Trophoblast cell (in vitro differentiated cells and primary cell): ENCODE results near the gene MRPL3.

Source experiments
- DNase-seq, 2 donors: peaks; one replicate each; pipeline ENCODE4 v3.0.0-alpha.2; 2016
- H2AFZ ChIP-seq: 2 replicates; pipeline ENCODE4 v1.6.1; 2013; ENCODE audit warnings: low read length, moderate library complexity, mild to moderate bottlenecking; ENCODE audit not compliant: insufficient read depth, poor library complexity
- H2AK5ac ChIP-seq: 2 replicates; pipeline ENCODE4 v1.6.1; 2013; ENCODE audit warnings: mild to moderate bottlenecking, low read length
- H2BK120ac ChIP-seq: 2 replicates; pipeline ENCODE4 v1.6.1; 2013; ENCODE audit warnings: low read length, mild to moderate bottlenecking, moderate library complexity; ENCODE audit not compliant: insufficient read depth, poor library complexity
- H2BK12ac ChIP-seq: 2 replicates; pipeline ENCODE4 v1.6.1; 2013; ENCODE audit warnings: mild to moderate bottlenecking, low read length, moderate library complexity
- H2BK5ac ChIP-seq: 2 replicates; pipeline ENCODE4 v1.6.1; 2013; ENCODE audit warnings: low read length, low read depth, moderate library complexity, mild to moderate bottlenecking; ENCODE audit not compliant: poor library complexity
- H3K14ac ChIP-seq: 2 replicates; pipeline ENCODE4 v1.6.1; 2013; ENCODE audit warnings: mild to moderate bottlenecking, low read length
- H3K18ac ChIP-seq: 2 replicates; pipeline ENCODE4 v1.6.1; 2013; ENCODE audit warnings: mild to moderate bottlenecking, low read length
- H3K23ac ChIP-seq: 2 replicates; pipeline ENCODE4 v1.6.1; 2013; ENCODE audit warnings: low read length
- H3K27ac ChIP-seq: 2 replicates; pipeline ENCODE4 v1.5.1; 2013; ENCODE audit warnings: low read depth, mild to moderate bottlenecking, inconsistent platforms, low read length, moderate library complexity
- H3K27me3 ChIP-seq: 2 replicates; pipeline ENCODE4 v1.6.1; 2013; ENCODE audit warnings: inconsistent platforms, mild to moderate bottlenecking, low read length, moderate library complexity; ENCODE audit not compliant: insufficient read depth
- H3K36me3 ChIP-seq, 2 experiments: 1 replicate in 1 of 2; 2 replicates in 1 of 2; pipeline ENCODE4 v1.6.1; 2013; ENCODE audit warnings: low read length in 2 of 2, mild to moderate bottlenecking in 2 of 2, moderate library complexity in 1 of 2; ENCODE audit not compliant: insufficient read depth in 2 of 2, control insufficient read depth in 1 of 2
- H3K4ac ChIP-seq: 2 replicates; pipeline ENCODE4 v1.6.1; 2013; ENCODE audit warnings: low read depth, mild to moderate bottlenecking, low read length, moderate library complexity
- H3K4me1 ChIP-seq, 2 experiments: 1 replicate in 1 of 2; 2 replicates in 1 of 2; pipeline ENCODE4 v1.6.1; 2013; ENCODE audit warnings: low read length in 2 of 2, mild to moderate bottlenecking in 2 of 2, moderate library complexity in 1 of 2; ENCODE audit not compliant: insufficient read depth in 2 of 2, control insufficient read depth in 1 of 2
- H3K4me2 ChIP-seq: 2 replicates; pipeline ENCODE4 v1.6.1; 2013; ENCODE audit warnings: inconsistent platforms, mild to moderate bottlenecking, low read length, moderate library complexity
- H3K4me3 ChIP-seq: 2 replicates; pipeline ENCODE4 v1.5.1; 2013; ENCODE audit warnings: mild to moderate bottlenecking, low read depth, low read length, inconsistent platforms
- H3K79me1 ChIP-seq: one replicate; pipeline ENCODE4 v1.6.1; 2013; ENCODE audit warnings: low read length
- H3K79me2 ChIP-seq: 2 replicates; pipeline ENCODE4 v1.6.1; 2013; ENCODE audit warnings: low read length, mild to moderate bottlenecking; ENCODE audit not compliant: control insufficient read depth, insufficient read depth, poor library complexity
- H3K9ac ChIP-seq: 2 replicates; pipeline ENCODE4 v1.6.1; 2013; ENCODE audit warnings: mild to moderate bottlenecking, low read length
- H3K9me3 ChIP-seq: 2 replicates; pipeline ENCODE4 v1.6.1; 2013; ENCODE audit warnings: low read depth, mild to moderate bottlenecking, control low read depth, inconsistent platforms, low read length; ENCODE audit not compliant: insufficient read depth
- H4K12ac ChIP-seq: 2 replicates; pipeline ENCODE4 v1.6.1; 2013; ENCODE audit warnings: low read depth, mild to moderate bottlenecking, low read length, moderate library complexity
- H4K8ac ChIP-seq: 2 replicates; pipeline ENCODE4 v1.6.1; 2013; ENCODE audit warnings: low read depth, mild to moderate bottlenecking, low read length, moderate library complexity
- H4K91ac ChIP-seq: one replicate; pipeline ENCODE4 v1.6.1; 2013; ENCODE audit warnings: low read depth, mild to moderate bottlenecking, low read length, moderate library complexity
- WGBS: extraction: QIAGEN DNeasy Blood & Tissue Kit; methylation state at CpG from one replicate; pipeline ENCODE4 v1.1.7; 2013; ENCODE audit warnings: missing lambda C conversion rate; ENCODE audit not compliant: insufficient read length, insufficient coverage; ENCODE audit errors: extremely low coverage; 5-methylcytosine and 5-hydroxymethylcytosine counted together

MRPL3 gene

DNA sequence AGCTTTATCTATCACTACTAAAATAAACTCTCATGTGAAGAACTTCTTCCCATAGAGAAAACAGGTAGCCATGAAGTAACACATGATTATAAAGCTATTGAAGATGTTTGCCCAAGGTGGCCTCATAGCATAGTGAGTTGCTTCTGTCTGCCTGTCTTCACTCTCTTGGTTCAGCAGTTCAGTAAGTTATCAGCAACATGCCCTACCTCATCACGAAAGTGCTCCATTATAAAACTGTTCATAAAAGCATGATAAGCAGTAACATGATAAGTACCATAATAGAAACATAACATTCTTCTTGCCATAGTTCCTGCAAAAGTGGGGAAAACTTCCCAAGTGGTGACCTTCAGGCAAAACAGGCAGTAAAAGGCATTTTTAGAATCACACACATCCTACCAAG, 45.6 kb downstream of the MRPL3 start:
- Histone ChIP-seq H2BK120ac (no peak overlapping the region), H3K27ac (no peak overlapping the region), H3K27me3 (no peaks in the 10 kb centered on the region), H2BK5ac (no peak overlapping the region), H3K36me3 (peaks cover 3% of the 10 kb centered on the region in 2 experiments), H2AFZ (no peak overlapping the region), H3K4me2 (no peak overlapping the region), H3K9ac (no peak overlapping the region), H3K9me3 (no peaks in the 10 kb centered on the region), H3K4ac (no peak overlapping the region), H4K8ac (no peak overlapping the region), H2BK12ac (no peak overlapping the region), H3K79me2 (no peaks in the 10 kb centered on the region), H3K79me1 (no peaks in the 10 kb centered on the region), H4K91ac (no peak overlapping the region), H3K23ac (no peak overlapping the region), H2AK5ac (no peak overlapping the region), H4K12ac (no peak overlapping the region), H3K18ac (no peak overlapping the region), H3K14ac (no peak overlapping the region), H3K4me3 (no peak overlapping the region), H3K4me1 (no peaks in the 10 kb centered on the region)
- WGBS = no CpG with 5 or more reads among the region's 1 CpG
- no peak for DNase-seq

- H2BK120ac ChIP-seq = no peak overlapping the region
- H3K79me2 ChIP-seq = no peaks in the 10 kb centered on the region
- no peak overlapping the region for H3K23ac ChIP-seq
- no peak overlapping the region for H3K4ac ChIP-seq
- no peak overlapping the region for H3K14ac ChIP-seq
- no peaks in the 10 kb centered on the region for H3K79me1 ChIP-seq
- no peak overlapping the region for H2BK5ac ChIP-seq
- no peaks in the 10 kb centered on the region for H3K27me3 ChIP-seq
- no peak overlapping the region for H4K8ac ChIP-seq
- H3K4me3 ChIP-seq = no peak overlapping the region
- H2AK5ac ChIP-seq = no peak overlapping the region
- no peaks in the 10 kb centered on the region for H3K36me3 ChIP-seq
- no peak overlapping the region for H3K18ac ChIP-seq
- peak in 1 of 2 donors; percentile 7 for DNase-seq
- H3K27ac ChIP-seq = no peak overlapping the region
- no peak overlapping the region for H4K12ac ChIP-seq
- H4K91ac ChIP-seq = no peak overlapping the region
- no peak overlapping the region for H3K4me2 ChIP-seq
- H3K9me3 ChIP-seq = no peaks in the 10 kb centered on the region
- no peak overlapping the region for H3K9ac ChIP-seq
- H2AFZ ChIP-seq = no peak overlapping the region
- H2BK12ac ChIP-seq = no peak overlapping the region
- no peaks in the 10 kb centered on the region for H3K4me1 ChIP-seq
These were observed 48.3 kb downstream of the MRPL3 start for GRCh38 chr3:131454501-131454900.

DNA sequence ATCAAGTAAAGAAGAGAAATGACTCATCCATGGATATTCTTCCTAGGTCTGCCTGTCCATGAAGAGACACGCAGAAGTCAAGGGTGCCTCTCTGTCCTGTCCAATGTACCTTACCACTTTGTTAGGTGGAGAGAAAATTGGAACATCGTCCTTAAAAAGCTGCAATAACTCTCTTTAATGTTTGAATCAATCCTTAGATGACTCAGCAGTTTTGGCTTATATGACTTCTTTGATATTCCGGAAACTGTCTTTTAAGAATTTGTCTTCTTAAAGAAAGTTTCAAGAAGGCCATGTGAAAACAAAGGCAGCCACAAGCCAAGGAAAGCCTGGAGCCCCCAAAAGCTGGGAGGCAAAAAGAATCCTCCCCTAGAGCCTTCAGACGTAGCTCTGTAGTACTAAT, 49.2 kb downstream of the MRPL3 start:
- Histone ChIP-seq H3K18ac (no peak overlapping the region), H4K8ac (no peak overlapping the region), H4K91ac (no peak overlapping the region), H3K9ac (no peak overlapping the region), H3K4me3 (no peak overlapping the region), H3K23ac (no peak overlapping the region), H2AK5ac (no peak overlapping the region), H3K4ac (no peak overlapping the region), H3K36me3 (no peaks in the 10 kb centered on the region), H3K27ac (no peak overlapping the region), H2BK5ac (no peak overlapping the region), H3K4me1 (no peaks in the 10 kb centered on the region), H2BK120ac (no peak overlapping the region), H2AFZ (no peak overlapping the region), H3K9me3 (no peaks in the 10 kb centered on the region), H2BK12ac (no peak overlapping the region), H3K14ac (no peak overlapping the region), H3K79me2 (no peaks in the 10 kb centered on the region), H3K27me3 (no peaks in the 10 kb centered on the region), H4K12ac (no peak overlapping the region), H3K4me2 (no peak overlapping the region), H3K79me1 (no peaks in the 10 kb centered on the region)
- no CpG with 5 or more reads among the region's 4 CpGs for WGBS
- no peak for DNase-seq

- Histone ChIP-seq H4K8ac (no peak overlapping the region), H4K12ac (no peak overlapping the region), H3K4ac (no peak overlapping the region), H3K18ac (no peak overlapping the region), H3K36me3 (no peaks in the 10 kb centered on the region), H2AFZ (no peak overlapping the region), H3K79me1 (no peaks in the 10 kb centered on the region), H2BK5ac (no peak overlapping the region), H3K4me2 (no peak overlapping the region), H4K91ac (no peak overlapping the region), H3K79me2 (no peaks in the 10 kb centered on the region), H2AK5ac (no peak overlapping the region), H3K4me1 (no peaks in the 10 kb centered on the region), H3K14ac (no peak overlapping the region), H3K27me3 (no peaks in the 10 kb centered on the region), H3K9me3 (no peaks in the 10 kb centered on the region), H3K23ac (no peak overlapping the region), H2BK12ac (no peak overlapping the region), H3K27ac (no peak overlapping the region), H3K9ac (no peak overlapping the region), H3K4me3 (no peak overlapping the region), H2BK120ac (no peak overlapping the region)
- DNase-seq = no peak
- WGBS = no CpG with 5 or more reads among the region's 2 CpGs
These were observed 55.4 kb downstream of the MRPL3 start for GRCh38 chr3:131447349-131447748.
